Esophagus squamous epithelium (tissue), 5 donors: Measurements from ENCODE around the gene UBA7. TPM values are rescaled to one million over a fixed set of nuclear protein-coding genes. Genes with fewer than 3 reads are reported as not detected.

ENCODE experiments used
- DNase-seq: peaks from one replicate; lab custom pipeline; 2025; lab: John Stamatoyannopoulos, UW
- H3K27ac ChIP-seq, 4 donors: fragments of 200-600 bp; sonication (generic); one replicate each; pipeline ENCODE4 v1.5.1; 2016 to 2019; ENCODE audit warnings: mild to moderate bottlenecking in 1 of 4
- H3K27me3 ChIP-seq, 4 donors: fragments of 200-600 bp; sonication (generic); 1 replicate in 3 of 4; 2 replicates in 1 of 4; pipeline versions ENCODE4 v1.5.1 to v1.6.0; 2017 to 2021; ENCODE audit warnings: antibody characterized with exemption in 1 of 4
- H3K36me3 ChIP-seq, 3 donors: fragments of 200-600 bp; sonication (generic); one replicate each; pipeline ENCODE4 v1.5.1; 2016 to 2019
- H3K4me1 ChIP-seq, 3 donors: fragments of 200-600 bp; sonication (generic); one replicate each; pipeline ENCODE4 v1.5.1; 2017 to 2019
- H3K4me3 ChIP-seq, 4 donors: fragments of 200-600 bp; sonication (generic); 1 replicate in 3 of 4; 2 replicates in 1 of 4; pipeline ENCODE4 v1.5.1; 2016 to 2019; ENCODE audit warnings: mild to moderate bottlenecking in 2 of 4, moderate library complexity in 1 of 4
- H3K9me3 ChIP-seq, 3 donors: fragments of 200-600 bp; sonication (generic); one replicate each; pipeline ENCODE4 v1.5.1; 2016 to 2019
- CTCF ChIP-seq, 6 experiments: fragments of 450-650 bp in 4 of 6; fragments of 200-600 bp in 2 of 6; sonication (generic) in 2 of 6; IDR thresholded peaks; one replicate each; pipeline ENCODE4 v1.5.1; 2016 to 2019; ENCODE audit warnings: antibody characterized with exemption in 6 of 6, mild to moderate bottlenecking in 4 of 6, moderate library complexity in 4 of 6
- POLR2A ChIP-seq, 4 donors: fragments of 450-650 bp; IDR thresholded peaks; one replicate each; pipeline ENCODE4 v1.6.1; 2017; ENCODE audit warnings: antibody characterized with exemption in 4 of 4, mild to moderate bottlenecking in 4 of 4, moderate library complexity in 3 of 4
- WGBS, 2 donors: methylation state at CpG; one replicate each; pipeline ENCODE4 v1.1.5; 2018; 5-methylcytosine and 5-hydroxymethylcytosine counted together
- intact Hi-C: fragments of 100-400 bp; cut with DNase I; formaldehyde crosslinking; loops from one replicate; pipeline ENCODE4 v1.15.0; 2022
- total RNA-seq, 4 donors: library from RNA; depleted of rRNA; stranded (reverse); fragments of >200 nt; gene quantifications; one replicate each; pipeline ENCODE4 v1.1.0, GENCODE V29; 2016
- donor health status: DM: yes; HTN: yes; CAD: no.

UBA7 gene
- total RNA-seq, 4 donors from 2014 or later, result 8.1 to 43.3 (median 33.8) TPM

DNA sequence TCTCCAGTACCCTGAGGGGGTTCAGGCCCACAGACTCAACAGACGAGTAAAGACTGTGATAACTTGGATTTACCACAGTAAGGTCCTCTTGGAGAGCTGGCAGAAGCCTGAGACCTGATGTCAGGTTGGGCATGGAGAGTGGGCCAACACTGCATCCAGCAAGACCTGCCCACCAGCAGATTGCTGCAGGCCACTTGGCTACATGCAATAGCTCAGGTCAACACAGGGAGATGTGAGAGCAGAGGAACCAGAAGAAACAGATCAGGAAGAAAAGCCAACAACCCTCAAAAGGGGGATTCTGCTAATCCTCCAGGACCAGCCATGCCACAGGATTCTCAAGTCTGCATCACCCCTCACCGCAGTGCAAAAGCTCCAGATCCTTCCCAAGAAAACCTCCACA lies 25.7 kb downstream of the UBA7 start:
- 82 to 100% methylated on average over 1 to 2 of the region's 2 CpGs for WGBS, 2 donors
- intact Hi-C loops, result no loop called here
- Histone ChIP-seq H3K36me3 (peaks cover 0 to 19% (median 0%) of the 10 kb centered on the region in 3 donors), H3K27ac (no peak overlapping the region), H3K9me3 (no peaks in the 10 kb centered on the region), H3K4me1 (peaks cover 14 to 39% (median 24%) of the 10 kb centered on the region in 3 donors), H3K4me3 (no peak overlapping the region), H3K27me3 (no peaks in the 10 kb centered on the region)
- TF ChIP-seq CTCF (IDR thresholded peaks at IDR 0.05) (no peak), POLR2A (IDR thresholded peaks at IDR 0.05) (no peak)
- DNase-seq, result no peak

DNA sequence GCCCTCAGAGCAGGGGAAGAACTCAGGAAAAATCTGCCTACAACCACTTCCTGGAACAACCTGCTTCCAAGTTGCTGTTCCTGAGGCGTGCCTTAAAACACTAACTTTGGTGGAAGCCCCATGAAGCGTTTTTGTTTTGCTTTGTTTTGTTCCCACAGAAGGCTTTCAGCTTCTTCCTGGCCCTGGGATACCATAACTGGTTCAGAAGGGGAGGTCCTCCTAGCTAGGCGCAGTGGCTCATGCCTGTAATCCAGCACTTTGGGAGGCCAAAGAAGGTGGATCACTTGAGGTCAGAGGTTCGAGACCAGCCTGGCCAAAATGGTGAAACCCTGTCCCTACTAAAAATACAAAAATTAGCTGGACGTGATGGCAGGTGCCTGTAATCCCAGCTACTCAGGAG lies 26.2 kb downstream of the UBA7 start:
- no peak for DNase-seq
- Histone ChIP-seq H3K9me3 (no peaks in the 10 kb centered on the region), H3K27me3 (no peaks in the 10 kb centered on the region), H3K36me3 (peaks cover 0 to 24% (median 0%) of the 10 kb centered on the region in 3 donors), H3K4me3 (no peak overlapping the region), H3K4me1 (peaks cover 14 to 44% (median 24%) of the 10 kb centered on the region in 3 donors), H3K27ac (peak overlapping the region; percentile 93 to 99 (median 96))
- TF ChIP-seq POLR2A (IDR thresholded peaks at IDR 0.05), result no peak
- TF ChIP-seq CTCF (IDR thresholded peaks at IDR 0.05), result no peak
- intact Hi-C loops, result no loop called here
- WGBS, 2 donors, result 63 to 78% methylated on average over 3 to 4 of the region's 5 CpGs

DNA sequence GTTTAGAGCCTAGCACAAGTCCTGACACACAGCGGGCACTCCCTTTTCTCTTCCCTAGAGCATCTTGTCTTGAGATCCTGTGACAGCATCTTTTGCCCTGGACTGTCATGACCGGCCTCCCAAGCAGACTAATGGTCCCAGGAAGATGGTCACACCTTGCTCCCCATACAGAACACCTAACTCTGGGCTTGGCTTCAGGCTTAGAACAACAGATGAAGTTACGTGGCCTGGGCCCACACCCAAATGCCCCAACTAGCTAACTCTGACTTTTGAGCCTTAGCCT lies 26.6 kb downstream of the UBA7 start:
- DNase-seq, result no peak
- WGBS, 2 donors, result 17 to 20% methylated on average over 2 to 3 of the region's 3 CpGs
- intact Hi-C loops, result no loop called here
- Histone ChIP-seq H3K27me3 (no peaks in the 10 kb centered on the region), H3K4me1 (peaks cover 18 to 48% (median 24%) of the 10 kb centered on the region in 3 donors), H3K4me3 (peak overlapping the region; percentile 65 to 100 (median 88)), H3K36me3 (peaks cover 0 to 28% (median 0%) of the 10 kb centered on the region in 3 donors), H3K27ac (peak overlapping the region; percentile 93 to 99 (median 96)), H3K9me3 (no peaks in the 10 kb centered on the region)
- no peak for TF ChIP-seq CTCF (IDR thresholded peaks at IDR 0.05)

GRCh38 chr3:49786357-49787181 lies 27.2 kb downstream of the UBA7 start, which contains the start of gene IP6K1:
Gene IP6K1 (minus strand): TSS chr3:49786542. CDS start chr3:49748040, 38,502 bp downstream.
- TF ChIP-seq CTCF (IDR thresholded peaks at IDR 0.05) (peak in 1 of 6 experiments; percentile 6), POLR2A (IDR thresholded peaks at IDR 0.05) (peak in 2 of 4 donors; percentile 72 to 86)
- Histone ChIP-seq H3K9me3 (no peaks in the 10 kb centered on the region), H3K4me1 (peaks cover 19 to 53% (median 25%) of the 10 kb centered on the region in 3 donors), H3K36me3 (peaks cover 0 to 34% (median 1%) of the 10 kb centered on the region in 3 donors), H3K4me3 (peak within 1 kb of the TSS; percentile 65 to 100 (median 88)), H3K27me3 (no peaks in the 10 kb centered on the region), H3K27ac (peak within 1 kb of the TSS; percentile 93 to 99 (median 96))
- intact Hi-C loops, result no loop called here
- 3 to 33% methylated on average over 2 to 11 of the region's 55 CpGs for WGBS, 2 donors
- DNase-seq, result peak; percentile 99
